ENCODE data around the gene CDIPT. TPM values are rescaled to one million over a fixed set of nuclear protein-coding genes. Genes with fewer than 3 reads are reported as not detected.

Gene CDIPT
- total and polyA plus RNA-seq, 2 of the 13 experiments (the other 11 are each of a cell fraction or from before 2014, with no cell fraction given), result 54.9 to 97.5 TPM

DNA sequence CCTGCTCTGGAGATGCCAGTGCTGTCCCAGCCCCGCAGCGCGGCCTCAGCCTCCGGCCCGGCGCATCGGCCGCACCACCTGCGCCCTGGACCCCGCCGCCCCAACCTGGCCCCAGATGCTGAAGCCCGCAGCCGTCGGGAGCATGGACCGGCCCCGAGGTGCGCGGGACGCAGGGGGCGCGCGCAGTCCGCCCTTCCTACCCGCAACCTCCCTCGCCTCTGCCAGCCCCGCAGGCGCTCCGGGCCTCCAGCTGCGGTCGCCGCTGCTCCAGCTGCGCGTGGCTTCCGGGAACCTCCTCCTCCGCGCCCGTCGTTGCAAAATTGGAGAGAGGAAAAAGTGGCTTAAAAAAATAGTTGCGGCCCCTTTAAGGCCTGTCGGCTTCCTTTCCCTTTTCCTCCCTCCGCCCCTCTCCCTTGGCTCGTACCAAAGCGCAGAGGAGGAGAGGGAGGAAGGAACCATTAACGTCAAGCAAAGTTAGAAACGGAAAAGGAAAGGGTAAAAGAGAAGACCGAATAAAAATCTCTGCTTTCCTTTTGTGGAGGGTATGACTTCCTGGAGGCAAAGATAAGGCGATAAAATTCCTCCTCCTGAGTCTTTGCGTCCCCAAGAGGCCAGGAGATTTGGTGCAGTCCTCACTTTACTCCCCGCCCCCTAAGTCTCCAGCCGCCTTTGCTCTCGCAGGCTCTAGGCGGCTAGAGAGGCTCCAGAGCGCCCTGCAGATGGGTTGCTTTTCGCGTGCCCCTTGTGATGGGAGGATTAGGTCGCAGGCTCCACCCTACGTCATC is at the start of gene CDIPT (continued):
- TF ChIP-seq ZNF501 (CRISPR knock-in tag; IDR thresholded peaks at IDR 0.05), result peak; percentile 93
- TF ChIP-seq, protein P1, sequence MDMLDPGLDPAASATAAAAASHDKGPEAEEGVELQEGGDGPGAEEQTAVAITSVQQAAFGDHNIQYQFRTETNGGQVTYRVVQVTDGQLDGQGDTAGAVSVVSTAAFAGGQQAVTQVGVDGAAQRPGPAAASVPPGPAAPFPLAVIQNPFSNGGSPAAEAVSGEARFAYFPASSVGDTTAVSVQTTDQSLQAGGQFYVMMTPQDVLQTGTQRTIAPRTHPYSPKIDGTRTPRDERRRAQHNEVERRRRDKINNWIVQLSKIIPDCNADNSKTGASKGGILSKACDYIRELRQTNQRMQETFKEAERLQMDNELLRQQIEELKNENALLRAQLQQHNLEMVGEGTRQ (IDR thresholded peaks at IDR 0.05; ENCODE audit: low read depth, low read length), result no peak
- TF ChIP-seq, protein P1 (CRISPR knock-in tag; IDR thresholded peaks at IDR 0.05; ENCODE audit: borderline replicate concordance), result no peak; the same call in 1 of the 2 replicates
- TF ChIP-seq, protein P2, sequence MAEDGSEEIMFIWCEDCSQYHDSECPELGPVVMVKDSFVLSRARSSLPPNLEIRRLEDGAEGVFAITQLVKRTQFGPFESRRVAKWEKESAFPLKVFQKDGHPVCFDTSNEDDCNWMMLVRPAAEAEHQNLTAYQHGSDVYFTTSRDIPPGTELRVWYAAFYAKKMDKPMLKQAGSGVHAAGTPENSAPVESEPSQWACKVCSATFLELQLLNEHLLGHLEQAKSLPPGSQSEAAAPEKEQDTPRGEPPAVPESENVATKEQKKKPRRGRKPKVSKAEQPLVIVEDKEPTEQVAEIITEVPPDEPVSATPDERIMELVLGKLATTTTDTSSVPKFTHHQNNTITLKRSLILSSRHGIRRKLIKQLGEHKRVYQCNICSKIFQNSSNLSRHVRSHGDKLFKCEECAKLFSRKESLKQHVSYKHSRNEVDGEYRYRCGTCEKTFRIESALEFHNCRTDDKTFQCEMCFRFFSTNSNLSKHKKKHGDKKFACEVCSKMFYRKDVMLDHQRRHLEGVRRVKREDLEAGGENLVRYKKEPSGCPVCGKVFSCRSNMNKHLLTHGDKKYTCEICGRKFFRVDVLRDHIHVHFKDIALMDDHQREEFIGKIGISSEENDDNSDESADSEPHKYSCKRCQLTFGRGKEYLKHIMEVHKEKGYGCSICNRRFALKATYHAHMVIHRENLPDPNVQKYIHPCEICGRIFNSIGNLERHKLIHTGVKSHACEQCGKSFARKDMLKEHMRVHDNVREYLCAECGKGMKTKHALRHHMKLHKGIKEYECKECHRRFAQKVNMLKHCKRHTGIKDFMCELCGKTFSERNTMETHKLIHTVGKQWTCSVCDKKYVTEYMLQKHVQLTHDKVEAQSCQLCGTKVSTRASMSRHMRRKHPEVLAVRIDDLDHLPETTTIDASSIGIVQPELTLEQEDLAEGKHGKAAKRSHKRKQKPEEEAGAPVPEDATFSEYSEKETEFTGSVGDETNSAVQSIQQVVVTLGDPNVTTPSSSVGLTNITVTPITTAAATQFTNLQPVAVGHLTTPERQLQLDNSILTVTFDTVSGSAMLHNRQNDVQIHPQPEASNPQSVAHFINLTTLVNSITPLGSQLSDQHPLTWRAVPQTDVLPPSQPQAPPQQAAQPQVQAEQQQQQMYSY (CRISPR knock-in tag; IDR thresholded peaks at IDR 0.05), result no peak
- TF ChIP-seq RARG (CRISPR knock-in tag; IDR thresholded peaks at IDR 0.05; ENCODE audit: low read depth), result no peak
- no peak for TF ChIP-seq DMTF1 (CRISPR knock-in tag; IDR thresholded peaks at IDR 0.05)
- no peak for TF ChIP-seq ZFP36L2 (CRISPR knock-in tag; IDR thresholded peaks at IDR 0.05)
- TF ChIP-seq FOXC1 (CRISPR knock-in tag; IDR thresholded peaks at IDR 0.05; ENCODE audit: borderline replicate concordance), result no peak
- no peak for TF ChIP-seq ZNF275 (CRISPR knock-in tag; IDR thresholded peaks at IDR 0.05; ENCODE audit: borderline replicate concordance)
- peak; percentile 73 for TF ChIP-seq ZNF770 (CRISPR knock-in tag; IDR thresholded peaks at IDR 0.05)
- TF ChIP-seq, protein P3, sequence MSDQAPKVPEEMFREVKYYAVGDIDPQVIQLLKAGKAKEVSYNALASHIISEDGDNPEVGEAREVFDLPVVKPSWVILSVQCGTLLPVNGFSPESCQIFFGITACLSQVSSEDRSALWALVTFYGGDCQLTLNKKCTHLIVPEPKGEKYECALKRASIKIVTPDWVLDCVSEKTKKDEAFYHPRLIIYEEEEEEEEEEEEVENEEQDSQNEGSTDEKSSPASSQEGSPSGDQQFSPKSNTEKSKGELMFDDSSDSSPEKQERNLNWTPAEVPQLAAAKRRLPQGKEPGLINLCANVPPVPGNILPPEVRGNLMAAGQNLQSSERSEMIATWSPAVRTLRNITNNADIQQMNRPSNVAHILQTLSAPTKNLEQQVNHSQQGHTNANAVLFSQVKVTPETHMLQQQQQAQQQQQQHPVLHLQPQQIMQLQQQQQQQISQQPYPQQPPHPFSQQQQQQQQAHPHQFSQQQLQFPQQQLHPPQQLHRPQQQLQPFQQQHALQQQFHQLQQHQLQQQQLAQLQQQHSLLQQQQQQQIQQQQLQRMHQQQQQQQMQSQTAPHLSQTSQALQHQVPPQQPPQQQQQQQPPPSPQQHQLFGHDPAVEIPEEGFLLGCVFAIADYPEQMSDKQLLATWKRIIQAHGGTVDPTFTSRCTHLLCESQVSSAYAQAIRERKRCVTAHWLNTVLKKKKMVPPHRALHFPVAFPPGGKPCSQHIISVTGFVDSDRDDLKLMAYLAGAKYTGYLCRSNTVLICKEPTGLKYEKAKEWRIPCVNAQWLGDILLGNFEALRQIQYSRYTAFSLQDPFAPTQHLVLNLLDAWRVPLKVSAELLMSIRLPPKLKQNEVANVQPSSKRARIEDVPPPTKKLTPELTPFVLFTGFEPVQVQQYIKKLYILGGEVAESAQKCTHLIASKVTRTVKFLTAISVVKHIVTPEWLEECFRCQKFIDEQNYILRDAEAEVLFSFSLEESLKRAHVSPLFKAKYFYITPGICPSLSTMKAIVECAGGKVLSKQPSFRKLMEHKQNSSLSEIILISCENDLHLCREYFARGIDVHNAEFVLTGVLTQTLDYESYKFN (CRISPR knock-in tag; conservative IDR thresholded peaks at IDR 0.05), result peak; percentile 43; the same call in 1 of the 2 replicates
